B cell (primary cell): ENCODE measurements around the gene ARPP21.

ENCODE experiments used
- EZH2 ChIP-seq: IDR thresholded peaks from 2 replicates; pipeline ENCODE4 v1.6.1; 2012; ENCODE audit warnings: borderline replicate concordance, low read depth, mild to moderate bottlenecking, moderate library complexity, low read length; ENCODE audit not compliant: insufficient read depth, poor library complexity, severe bottlenecking
- TF ChIP-seq, protein P1 (sequence below): fragments of 200-600 bp; IDR thresholded peaks from one replicate; pipeline ENCODE4 v1.8.0; 2022; ENCODE audit warnings: antibody characterized with exemption, mild to moderate bottlenecking

DNA sequence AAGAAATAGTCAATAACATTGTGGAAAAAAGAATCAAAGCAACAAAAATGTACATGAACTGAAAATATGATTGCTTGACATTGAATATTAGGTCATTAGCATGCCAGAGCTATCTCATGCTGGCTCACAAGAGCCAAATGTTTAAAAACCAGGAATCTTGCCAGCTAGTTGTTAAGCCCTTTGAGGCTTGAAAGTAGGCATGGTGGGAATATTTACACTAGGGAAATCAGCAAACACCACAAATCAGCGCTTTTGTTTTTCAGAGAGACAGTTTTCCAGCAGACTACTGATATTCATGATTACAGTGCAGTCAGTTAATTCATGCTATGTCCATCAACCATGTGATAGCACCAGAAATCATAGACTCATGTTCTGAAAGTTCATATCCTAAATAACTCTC is 144.8 kb downstream of the ARPP21 start:
- no peak for TF ChIP-seq EZH2
- TF ChIP-seq, protein P1, sequence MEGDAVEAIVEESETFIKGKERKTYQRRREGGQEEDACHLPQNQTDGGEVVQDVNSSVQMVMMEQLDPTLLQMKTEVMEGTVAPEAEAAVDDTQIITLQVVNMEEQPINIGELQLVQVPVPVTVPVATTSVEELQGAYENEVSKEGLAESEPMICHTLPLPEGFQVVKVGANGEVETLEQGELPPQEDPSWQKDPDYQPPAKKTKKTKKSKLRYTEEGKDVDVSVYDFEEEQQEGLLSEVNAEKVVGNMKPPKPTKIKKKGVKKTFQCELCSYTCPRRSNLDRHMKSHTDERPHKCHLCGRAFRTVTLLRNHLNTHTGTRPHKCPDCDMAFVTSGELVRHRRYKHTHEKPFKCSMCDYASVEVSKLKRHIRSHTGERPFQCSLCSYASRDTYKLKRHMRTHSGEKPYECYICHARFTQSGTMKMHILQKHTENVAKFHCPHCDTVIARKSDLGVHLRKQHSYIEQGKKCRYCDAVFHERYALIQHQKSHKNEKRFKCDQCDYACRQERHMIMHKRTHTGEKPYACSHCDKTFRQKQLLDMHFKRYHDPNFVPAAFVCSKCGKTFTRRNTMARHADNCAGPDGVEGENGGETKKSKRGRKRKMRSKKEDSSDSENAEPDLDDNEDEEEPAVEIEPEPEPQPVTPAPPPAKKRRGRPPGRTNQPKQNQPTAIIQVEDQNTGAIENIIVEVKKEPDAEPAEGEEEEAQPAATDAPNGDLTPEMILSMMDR = no peak
